H1 (cell line): ENCODE results near the gene NHLH2.

ENCODE experiments used
- BRCA1 ChIP-seq: IDR thresholded peaks from 2 replicates; pipeline ENCODE4 v1.6.1; 2012; ENCODE audit warnings: low read depth, low read length, improper control_type of control experiment
- EZH2 ChIP-seq: fragments of 200-600 bp; sonication (generic); IDR thresholded peaks from 2 replicates; pipeline ENCODE4 v1.7.1; 2012; ENCODE audit warnings: low read depth, mild to moderate bottlenecking, moderate library complexity, low read length, inconsistent platforms; ENCODE audit not compliant: severe bottlenecking
- FOSL1 ChIP-seq: IDR thresholded peaks from 2 replicates; pipeline ENCODE4 v1.6.1; 2011; ENCODE audit warnings: mild to moderate bottlenecking, low read depth, low read length, moderate library complexity; ENCODE audit not compliant: insufficient read depth
- POLR2AphosphoS5 ChIP-seq: IDR thresholded peaks from 2 replicates; pipeline ENCODE4 v1.6.1; 2011; ENCODE audit warnings: low read depth, low read length
- ZNF274 ChIP-seq: IDR thresholded peaks from 2 replicates; pipeline ENCODE4 v1.7.0; 2012; ENCODE audit warnings: low read length, borderline replicate concordance; ENCODE audit errors: extremely low read depth
- TF ChIP-seq, protein P1 (sequence below): IDR thresholded peaks from 2 replicates; pipeline ENCODE4 v1.6.1; 2012; ENCODE audit warnings: inconsistent platforms
- TF ChIP-seq, protein P2 (sequence below), 3 experiments: IDR thresholded peaks; 1 replicate in 2 of 3; 2 replicates in 1 of 3; pipeline versions ENCODE4 v1.5.1 to v1.6.1; 2011; ENCODE audit warnings: low read length in 3 of 3, mild to moderate bottlenecking in 3 of 3, inconsistent platforms in 2 of 3, low read depth in 1 of 3, moderate library complexity in 1 of 3; ENCODE audit not compliant: insufficient read depth in 1 of 3; ENCODE audit errors: control extremely low read depth in 1 of 3
- TF ChIP-seq, protein P3 (sequence below): IDR thresholded peaks from 2 replicates; pipeline ENCODE4 v1.6.1; 2012; ENCODE audit warnings: inconsistent platforms

DNA sequence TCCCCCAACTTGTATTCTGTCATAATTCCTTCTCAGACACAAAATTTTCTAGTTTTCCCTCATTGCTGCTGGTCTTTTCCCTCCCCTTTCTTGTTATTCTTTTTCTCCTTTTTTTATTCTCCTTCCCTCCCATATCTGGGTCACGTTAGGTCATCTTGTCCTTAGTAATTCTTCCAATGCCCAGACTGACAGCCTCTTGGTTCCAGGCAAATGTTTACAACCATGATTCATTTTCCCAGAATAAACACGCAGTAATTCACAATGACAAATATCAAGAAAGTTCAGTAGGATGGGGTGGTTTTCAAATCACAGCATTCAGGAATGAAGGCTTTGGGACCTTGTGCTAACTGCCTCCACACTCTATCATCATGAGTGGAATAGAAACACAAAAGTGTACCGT lies 25.2 kb downstream of the NHLH2 start:
- TF ChIP-seq, protein P1, sequence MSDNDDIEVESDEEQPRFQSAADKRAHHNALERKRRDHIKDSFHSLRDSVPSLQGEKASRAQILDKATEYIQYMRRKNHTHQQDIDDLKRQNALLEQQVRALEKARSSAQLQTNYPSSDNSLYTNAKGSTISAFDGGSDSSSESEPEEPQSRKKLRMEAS = no peak
- TF ChIP-seq BRCA1 (no peak), EZH2 (no peak), POLR2AphosphoS5 (no peak), ZNF274 (no peak), FOSL1 (no peak)
- TF ChIP-seq, protein P2, sequence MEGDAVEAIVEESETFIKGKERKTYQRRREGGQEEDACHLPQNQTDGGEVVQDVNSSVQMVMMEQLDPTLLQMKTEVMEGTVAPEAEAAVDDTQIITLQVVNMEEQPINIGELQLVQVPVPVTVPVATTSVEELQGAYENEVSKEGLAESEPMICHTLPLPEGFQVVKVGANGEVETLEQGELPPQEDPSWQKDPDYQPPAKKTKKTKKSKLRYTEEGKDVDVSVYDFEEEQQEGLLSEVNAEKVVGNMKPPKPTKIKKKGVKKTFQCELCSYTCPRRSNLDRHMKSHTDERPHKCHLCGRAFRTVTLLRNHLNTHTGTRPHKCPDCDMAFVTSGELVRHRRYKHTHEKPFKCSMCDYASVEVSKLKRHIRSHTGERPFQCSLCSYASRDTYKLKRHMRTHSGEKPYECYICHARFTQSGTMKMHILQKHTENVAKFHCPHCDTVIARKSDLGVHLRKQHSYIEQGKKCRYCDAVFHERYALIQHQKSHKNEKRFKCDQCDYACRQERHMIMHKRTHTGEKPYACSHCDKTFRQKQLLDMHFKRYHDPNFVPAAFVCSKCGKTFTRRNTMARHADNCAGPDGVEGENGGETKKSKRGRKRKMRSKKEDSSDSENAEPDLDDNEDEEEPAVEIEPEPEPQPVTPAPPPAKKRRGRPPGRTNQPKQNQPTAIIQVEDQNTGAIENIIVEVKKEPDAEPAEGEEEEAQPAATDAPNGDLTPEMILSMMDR (IDR thresholded peaks at IDR 0.05; ENCODE audit: control extremely low read depth in 1 of 3, insufficient read depth in 1 of 3, low read depth in 1 of 3, low read length in 3 of 3) = no peak
- TF ChIP-seq, protein P3, sequence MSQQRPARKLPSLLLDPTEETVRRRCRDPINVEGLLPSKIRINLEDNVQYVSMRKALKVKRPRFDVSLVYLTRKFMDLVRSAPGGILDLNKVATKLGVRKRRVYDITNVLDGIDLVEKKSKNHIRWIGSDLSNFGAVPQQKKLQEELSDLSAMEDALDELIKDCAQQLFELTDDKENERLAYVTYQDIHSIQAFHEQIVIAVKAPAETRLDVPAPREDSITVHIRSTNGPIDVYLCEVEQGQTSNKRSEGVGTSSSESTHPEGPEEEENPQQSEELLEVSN = no peak
